ENCODE data around the gene FMNL2.

The FMNL2 gene

GRCh38 chr2:152452256-152452973 lies 117.4 kb downstream of the FMNL2 start:
- no peak for DNase-seq

GRCh38 chr2:152453129-152453911 lies 118.3 kb downstream of the FMNL2 start:
- no peak for DNase-seq

GRCh38 chr2:152454371-152454770 lies 119.4 kb downstream of the FMNL2 start:
- DNase-seq: no peak

GRCh38 chr2:152454960-152455359 lies 120.0 kb downstream of the FMNL2 start:
- no peak for DNase-seq

GRCh38 chr2:152455738-152456137 lies 120.8 kb downstream of the FMNL2 start:
- DNase-seq: no peak

- DNase-seq: no peak
These were observed 121.3 kb downstream of the FMNL2 start for GRCh38 chr2:152456262-152456661.

GRCh38 chr2:152458441-152458940 lies 123.5 kb downstream of the FMNL2 start:
- DNase-seq: no peak

GRCh38 chr2:152459091-152459490 lies 124.1 kb downstream of the FMNL2 start:
- DNase-seq: no peak

GRCh38 chr2:152460567-152460966 lies 125.6 kb downstream of the FMNL2 start:
- no peak for DNase-seq

GRCh38 chr2:152462120-152462519 lies 127.1 kb downstream of the FMNL2 start:
- no peak for DNase-seq

GRCh38 chr2:152462779-152463178 lies 127.8 kb downstream of the FMNL2 start:
- no peak for DNase-seq

GRCh38 chr2:152464851-152465470 lies 130.0 kb downstream of the FMNL2 start:
- peak; percentile 0 for DNase-seq

GRCh38 chr2:152465541-152465940 lies 130.6 kb downstream of the FMNL2 start:
- DNase-seq: peak; percentile 37

- peak; percentile 70 for DNase-seq
These were observed 131.1 kb downstream of the FMNL2 start for GRCh38 chr2:152466041-152466440.

GRCh38 chr2:152466980-152467676 lies 132.2 kb downstream of the FMNL2 start:
- no peak for DNase-seq

GRCh38 chr2:152467677-152468410 lies 132.9 kb downstream of the FMNL2 start:
- no peak for DNase-seq

GRCh38 chr2:152468899-152469692 lies 134.1 kb downstream of the FMNL2 start:
- peak; percentile 48 for DNase-seq

- no peak for DNase-seq
These were observed 136.2 kb downstream of the FMNL2 start for GRCh38 chr2:152470861-152471854.

GRCh38 chr2:152472481-152472887 lies 137.5 kb downstream of the FMNL2 start:
- DNase-seq: peak; percentile 2

Measured in DMS53 (cell line).